ENCODE results near the gene NXN. TPM values are rescaled to one million over a fixed set of nuclear protein-coding genes. Genes with fewer than 3 reads are reported as not detected.
"Not testable (repeated sequence)": the region's sequence is repeated elsewhere in the genome, so short reads cannot be mapped to it uniquely, and the experiment has no call there.

The NXN gene
- total RNA-seq, 4 donors from 2014 or later: 10.6 to 222 (median 13.8) TPM

- H3K27me3 ChIP-seq: no peaks in the 10 kb centered on the region
- peaks cover 11 to 41% (median 32%) of the 10 kb centered on the region in 4 donors for H3K4me1 ChIP-seq
- H3K36me3 ChIP-seq: peaks cover 0 to 5% (median 0%) of the 10 kb centered on the region in 4 donors
- peak within 1 kb of the TSS; percentile 89 to 97 (median 90) for H3K27ac ChIP-seq
- H3K4me3 ChIP-seq: peak within 1 kb of the TSS; percentile 95 to 100 (median 98)
- in situ Hi-C loops (cut with MboI; ENCODE audit: low pct_ligation_motif_present in 1 of 4, low pct_unique_long_range_greater_than_20kb in 1 of 4, low sequenced_read_pairs in 3 of 4) (no loop called here), intact Hi-C loops (cut with DNase I; ENCODE audit: low total_unique reads) (no loop called here)
- H3K9me3 ChIP-seq: no peaks in the 10 kb centered on the region
- peak; percentile 94 for DNase-seq
- TF ChIP-seq POLR2AphosphoS5 (IDR thresholded peaks at IDR 0.05): peak; percentile 83 to 93 (median 89)
- TF ChIP-seq POLR2A (IDR thresholded peaks at IDR 0.05): peak; percentile 84
- TF ChIP-seq EP300 (IDR thresholded peaks at IDR 0.05; ENCODE audit: low read depth): no peak
- TF ChIP-seq CTCF (IDR thresholded peaks at IDR 0.05): peak; percentile 82 to 98 (median 94)
- 1% methylated on average over 71 of the region's 71 CpGs; no CpG with 5 or more reads in 1 of the 2 donors for WGBS, 2 donors (ENCODE audit: low coverage in 1 of 2)
Measured at GRCh38 chr17:996554-997344, 17.2 kb upstream of the NXN start, which contains the start of gene TIMM22. Gene TIMM22 (plus strand): TSS chr17:997129. CDS start chr17:997143, 14 bp downstream.

GRCh38 chr17:995324-995723, 15.7 kb upstream of the NXN start:
- H3K27ac ChIP-seq; DNase-seq; H3K9me3 ChIP-seq; H3K4me3 ChIP-seq; H3K27me3 ChIP-seq; in situ Hi-C loops (cut with MboI; ENCODE audit: low pct_ligation_motif_present in 1 of 4, low pct_unique_long_range_greater_than_20kb in 1 of 4, low sequenced_read_pairs in 3 of 4); H3K36me3 ChIP-seq; intact Hi-C loops (cut with DNase I; ENCODE audit: low total_unique reads): not testable (repeated sequence)
- WGBS, 2 donors (ENCODE audit: low coverage in 1 of 2): 51 to 60% methylated on average over 5 to 8 of the region's 8 CpGs
- H3K4me1 ChIP-seq: peaks cover 7 to 26% (median 18%) of the 10 kb centered on the region in 4 donors

GRCh38 chr17:992933-993332, 13.4 kb upstream of the NXN start:
- H3K4me1 ChIP-seq: peaks cover 0 to 9% (median 6%) of the 10 kb centered on the region in 4 donors
- no peaks in the 10 kb centered on the region for H3K36me3 ChIP-seq
- no peak for DNase-seq
- in situ Hi-C loops (cut with MboI; ENCODE audit: low pct_ligation_motif_present in 1 of 4, low pct_unique_long_range_greater_than_20kb in 1 of 4, low sequenced_read_pairs in 3 of 4) (no loop called here), intact Hi-C loops (cut with DNase I; ENCODE audit: low total_unique reads) (no loop called here)
- H3K9me3 ChIP-seq: no peaks in the 10 kb centered on the region
- H3K27me3 ChIP-seq: no peaks in the 10 kb centered on the region
- H3K27ac ChIP-seq: no peak overlapping the region
- WGBS, 2 donors (ENCODE audit: low coverage in 1 of 2): 17 to 54% methylated on average over 1 to 13 of the region's 13 CpGs
- H3K4me3 ChIP-seq: no peak overlapping the region
- no peak for TF ChIP-seq EP300 (IDR thresholded peaks at IDR 0.05; ENCODE audit: low read depth)
- TF ChIP-seq POLR2A (IDR thresholded peaks at IDR 0.05): no peak
- TF ChIP-seq CTCF (IDR thresholded peaks at IDR 0.05): no peak

GRCh38 chr17:988561-988960, 9.0 kb upstream of the NXN start:
- 89% methylated on average over 11 of the region's 11 CpGs; no CpG with 5 or more reads in 1 of the 2 donors for WGBS, 2 donors (ENCODE audit: low coverage in 1 of 2)
- H3K9me3 ChIP-seq: no peaks in the 10 kb centered on the region
- TF ChIP-seq POLR2A (IDR thresholded peaks at IDR 0.05) (no peak), POLR2AphosphoS5 (IDR thresholded peaks at IDR 0.05) (no peak), CTCF (IDR thresholded peaks at IDR 0.05) (no peak), EP300 (IDR thresholded peaks at IDR 0.05; ENCODE audit: low read depth) (no peak)
- H3K4me3 ChIP-seq: no peak overlapping the region
- no peak overlapping the region for H3K27ac ChIP-seq
- no peaks in the 10 kb centered on the region for H3K36me3 ChIP-seq
- H3K4me1 ChIP-seq: no peaks in the 10 kb centered on the region
- in situ Hi-C loops (cut with MboI; ENCODE audit: low pct_ligation_motif_present in 1 of 4, low pct_unique_long_range_greater_than_20kb in 1 of 4, low sequenced_read_pairs in 3 of 4): loop anchor here (10.0 kb wide), 2 partner anchors 194 to 204 kb away; partner anchors contain the start of genes GLOD4 (in 2 of the 4) and MRM3 (in 2 of the 4)
- H3K27me3 ChIP-seq: no peaks in the 10 kb centered on the region
- intact Hi-C loops (cut with DNase I; ENCODE audit: low total_unique reads): no loop called here
- DNase-seq: no peak

Data from transverse colon (tissue), 4 donors.